ENCODE results near the gene ABHD6.

The ABHD6 gene

GRCh38 chr3:58210761-58211460 lies 26.7 kb upstream of the ABHD6 start, which contains the start of gene DNASE1L3:
TSS of gene DNASE1L3 (minus strand) at chr3:58210972. CDS start at chr3:58210906, 66 bp downstream.
- H3K27ac ChIP-seq (replicated peaks), result no peak within 1 kb of the TSS
- DNase-seq (ENCODE audit: low read depth in 1 of 2, low spot score in 1 of 2), result no peak
- no peak for TF ChIP-seq SPI1 (IDR thresholded peaks at IDR 0.05; ENCODE audit: borderline replicate concordance, low read depth)
- TF ChIP-seq REST (IDR thresholded peaks at IDR 0.05; ENCODE audit: insufficient replicate concordance, low read depth), result no peak
- TF ChIP-seq POLR2AphosphoS5 (IDR thresholded peaks at IDR 0.05; ENCODE audit: low read depth), result no peak
- TF ChIP-seq GABPA (IDR thresholded peaks at IDR 0.05; ENCODE audit: low read depth), result no peak
- TF ChIP-seq CTCF (IDR thresholded peaks at IDR 0.05; ENCODE audit: insufficient read depth, low read length), result no peak
- no peak within 1 kb of the TSS for H3K4me3 ChIP-seq (replicated peaks; ENCODE audit: insufficient read depth, low read length)
- H3K27me3 ChIP-seq (ENCODE audit: insufficient read depth, poor library complexity, severe bottlenecking), result no peaks in the 10 kb centered on the region

GRCh38 chr3:58214484-58215316 lies 22.9 kb upstream of the ABHD6 start:
- DNase-seq (ENCODE audit: low read depth in 1 of 2, low spot score in 1 of 2), result peak; percentile 26 to 82
- H3K27me3 ChIP-seq (ENCODE audit: insufficient read depth, poor library complexity, severe bottlenecking), result no peaks in the 10 kb centered on the region
- no peak overlapping the region for H3K27ac ChIP-seq (replicated peaks)
- no peak for TF ChIP-seq CTCF (IDR thresholded peaks at IDR 0.05; ENCODE audit: insufficient read depth, low read length)
- TF ChIP-seq REST (IDR thresholded peaks at IDR 0.05; ENCODE audit: insufficient replicate concordance, low read depth), result no peak
- TF ChIP-seq GABPA (IDR thresholded peaks at IDR 0.05; ENCODE audit: low read depth), result no peak
- no peak for TF ChIP-seq POLR2AphosphoS5 (IDR thresholded peaks at IDR 0.05; ENCODE audit: low read depth)
- no peak for TF ChIP-seq SPI1 (IDR thresholded peaks at IDR 0.05; ENCODE audit: borderline replicate concordance, low read depth)
- no peak overlapping the region for H3K4me3 ChIP-seq (replicated peaks; ENCODE audit: insufficient read depth, low read length)

- Histone ChIP-seq H3K4me3 (replicated peaks; ENCODE audit: insufficient read depth, low read length) (no peak overlapping the region), H3K27ac (replicated peaks) (no peak overlapping the region), H3K27me3 (ENCODE audit: insufficient read depth, poor library complexity, severe bottlenecking) (no peaks in the 10 kb centered on the region)
- no peak for DNase-seq (ENCODE audit: low read depth in 1 of 2, low spot score in 1 of 2)
- TF ChIP-seq CTCF (IDR thresholded peaks at IDR 0.05; ENCODE audit: insufficient read depth, low read length) (no peak), REST (IDR thresholded peaks at IDR 0.05; ENCODE audit: insufficient replicate concordance, low read depth) (no peak), POLR2AphosphoS5 (IDR thresholded peaks at IDR 0.05; ENCODE audit: low read depth) (no peak), GABPA (IDR thresholded peaks at IDR 0.05; ENCODE audit: low read depth) (no peak), SPI1 (IDR thresholded peaks at IDR 0.05; ENCODE audit: borderline replicate concordance, low read depth) (no peak)
Observed at GRCh38 chr3:58215317-58216025, 22.1 kb upstream of the ABHD6 start.
